Forelimb muscle (tissue), 1 donor: ENCODE results near the gene LIPG. TPM values are rescaled to one million over a fixed set of nuclear protein-coding genes. Genes with fewer than 3 reads are reported as not detected.

ENCODE experiments used
- DNase-seq: peaks from one replicate; pipeline ENCODE4 v3.0.0-alpha.2; 2013; ENCODE audit warnings: low read depth
- polyA plus RNA-seq: library from polyadenylated mRNA; unstranded; fragments of 120-200 nt; gene quantifications from one replicate; pipeline ENCODE4 v1.2.1, GENCODE V29; 2013; ENCODE audit not compliant: insufficient read length

LIPG gene
- polyA plus RNA-seq, 1 donor: 4.4 TPM

GRCh38 chr18:49638209-49638785 is 76.4 kb downstream of the LIPG start:
- no peak for DNase-seq

GRCh38 chr18:49638891-49639557 is 77.2 kb downstream of the LIPG start:
- no peak for DNase-seq

- DNase-seq: no peak
These were observed 78.0 kb downstream of the LIPG start for GRCh38 chr18:49639643-49640391.

- no peak for DNase-seq
These were observed 78.9 kb downstream of the LIPG start for GRCh38 chr18:49640741-49641140.

GRCh38 chr18:49645196-49645595 is 83.3 kb downstream of the LIPG start:
- DNase-seq: no peak

DNA sequence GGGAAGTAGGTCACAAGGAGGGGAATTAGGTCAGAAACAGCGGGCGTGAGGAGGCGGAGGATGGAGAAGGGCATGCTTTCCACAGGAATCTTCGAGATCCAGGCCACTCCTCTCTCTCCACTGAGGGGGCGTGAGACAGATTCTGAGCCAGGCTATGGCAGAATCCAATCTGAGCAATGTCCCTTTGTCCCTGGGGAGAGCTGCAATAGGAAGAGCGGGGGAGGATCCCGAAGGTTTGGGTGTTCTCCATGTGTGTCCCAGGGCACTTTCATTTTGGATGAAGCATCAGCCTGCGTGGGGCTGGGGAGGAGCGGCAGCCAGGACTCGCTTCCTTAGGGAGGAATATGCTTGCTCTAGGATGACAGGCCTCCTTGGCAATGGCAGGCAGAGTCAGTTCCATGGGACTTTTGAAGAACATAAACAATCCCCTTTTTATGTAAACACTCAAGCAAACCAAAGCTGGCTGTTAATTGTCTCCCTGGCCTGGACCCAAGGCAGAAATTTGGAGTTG is 84.0 kb downstream of the LIPG start:
- DNase-seq: no peak

- DNase-seq: no peak
These were observed 85.0 kb downstream of the LIPG start for GRCh38 chr18:49646873-49647272.

DNA sequence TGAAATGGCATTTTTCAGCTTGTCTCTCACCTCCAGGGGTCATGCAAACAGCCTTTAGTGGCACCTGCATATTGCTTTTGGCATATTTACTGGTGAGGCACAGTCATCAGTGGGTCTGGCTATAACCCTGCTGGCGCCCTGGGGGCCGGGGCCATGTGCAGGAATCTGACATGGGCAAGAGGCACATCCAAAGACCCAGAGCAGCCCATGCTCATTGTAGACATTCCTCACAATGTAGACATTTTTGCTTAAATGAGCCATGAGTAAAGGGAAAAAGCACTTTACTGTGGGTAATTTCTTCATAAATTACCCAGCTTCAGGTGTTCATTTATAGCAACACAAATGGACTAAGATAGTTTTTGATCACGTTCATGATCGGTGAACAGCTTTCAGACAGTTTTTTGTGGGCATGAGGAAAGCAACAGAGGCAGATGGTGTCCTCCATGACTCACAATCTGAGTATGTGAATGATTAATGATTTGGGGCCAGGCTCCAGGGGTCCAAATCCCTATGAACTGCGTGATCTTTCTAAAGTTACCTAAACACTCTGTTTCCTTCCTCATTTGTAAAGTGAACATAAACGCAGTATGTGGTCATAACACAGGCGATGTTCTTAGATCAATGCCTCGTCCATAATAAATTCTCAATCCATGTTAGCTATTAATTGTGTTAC is 85.8 kb downstream of the LIPG start:
- DNase-seq: no peak

DNA sequence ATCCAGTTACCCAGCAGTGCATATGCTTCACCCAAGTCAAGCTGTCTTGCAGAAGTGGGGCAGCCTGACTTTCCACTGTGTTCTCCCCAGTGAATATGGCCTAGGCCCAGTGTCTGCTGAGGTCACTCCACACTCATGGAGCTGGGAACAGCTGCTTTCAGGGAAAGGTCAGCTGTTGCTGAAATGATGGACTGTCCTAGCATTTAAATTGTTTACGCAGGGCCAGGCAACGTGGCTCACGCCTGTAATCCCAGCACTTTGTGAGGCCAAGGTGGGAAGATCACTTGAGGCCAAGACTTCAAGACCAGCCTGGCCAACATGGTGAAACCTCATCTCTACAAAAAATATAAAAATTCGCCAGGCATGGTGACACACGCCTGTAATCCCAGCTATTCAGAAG is 86.5 kb downstream of the LIPG start:
- no peak for DNase-seq

Other genes starting within 250 kb of the LIPG start
- gene DYM, start 101.4 kb upstream of the LIPG start, polyA plus RNA-seq: 61.9 TPM
- gene C18orf32, start 74.8 kb upstream of the LIPG start, polyA plus RNA-seq: 13.3 TPM
- 2,707 TPM for gene RPL17, start 69.6 kb upstream of the LIPG start, polyA plus RNA-seq